ENCODE measurements around the gene BACH2. TPM values are rescaled to one million over a fixed set of nuclear protein-coding genes. Genes with fewer than 3 reads are reported as not detected.

Gene BACH2
- polyA plus RNA-seq, 1 experiment, result 0.10 TPM

GRCh38 chr6:89938014-89938413 lies 358.6 kb downstream of the BACH2 start:
- ChIA-PET POLR2A (no interaction called here), CTCF (interaction anchor here (9.0 kb wide), 1 partner anchor 540 kb away, joined by 169 read pairs; no protein-coding TSS in a partner anchor)
- Histone ChIP-seq H3K27me3 (ENCODE audit: control insufficient read depth, insufficient read depth, low read length) (peaks cover 2% of the 10 kb centered on the region; the same call in 1 of the 2 replicates), H3K4me3 (ENCODE audit: low read depth, low read length) (no peak overlapping the region), H3K36me3 (ENCODE audit: control insufficient read depth, insufficient read depth, low read length) (no peaks in the 10 kb centered on the region)
- no peak for DNase-seq (ENCODE audit: low read depth)
- no peak for TF ChIP-seq CTCF (IDR thresholded peaks at IDR 0.05; ENCODE audit: insufficient read depth, low read depth, low read length)

GRCh38 chr6:89936177-89936576 lies 360.5 kb downstream of the BACH2 start:
- Histone ChIP-seq H3K36me3 (ENCODE audit: control insufficient read depth, insufficient read depth, low read length) (no peaks in the 10 kb centered on the region), H3K4me3 (ENCODE audit: low read depth, low read length) (no peak overlapping the region), H3K27me3 (ENCODE audit: control insufficient read depth, insufficient read depth, low read length) (0 out of 2 replicates have a peak, but pooled peaks cover 1% of the 10 kb centered on the region)
- ChIA-PET POLR2A (no interaction called here), CTCF (no interaction called here)
- DNase-seq (ENCODE audit: low read depth), result no peak
- TF ChIP-seq CTCF (IDR thresholded peaks at IDR 0.05; ENCODE audit: insufficient read depth, low read depth, low read length), result no peak

- CTCF ChIA-PET, result interaction anchor here (1.1 to 1.5 kb wide), 2 partner anchors 10 to 544 kb away, joined by 3 read pairs; no protein-coding TSS in a partner anchor
- DNase-seq (ENCODE audit: low read depth), result no peak
- H3K36me3 ChIP-seq (ENCODE audit: control insufficient read depth, insufficient read depth, low read length), result no peaks in the 10 kb centered on the region
These were observed 361.8 kb downstream of the BACH2 start for GRCh38 chr6:89934685-89935366.

GRCh38 chr6:89932245-89932802 lies 364.3 kb downstream of the BACH2 start:
- ChIA-PET POLR2A (no interaction called here), CTCF (no interaction called here)
- no peak for TF ChIP-seq CTCF (IDR thresholded peaks at IDR 0.05; ENCODE audit: insufficient read depth, low read depth, low read length)
- Histone ChIP-seq H3K36me3 (ENCODE audit: control insufficient read depth, insufficient read depth, low read length) (no peaks in the 10 kb centered on the region), H3K27me3 (ENCODE audit: control insufficient read depth, insufficient read depth, low read length) (no peaks in the 10 kb centered on the region), H3K4me3 (ENCODE audit: low read depth, low read length) (no peak overlapping the region)
- DNase-seq (ENCODE audit: low read depth), result no peak

More at GRCh38 chr6:89934685-89935366, 361.8 kb downstream of the BACH2 start:
- no peak overlapping the region for H3K4me3 ChIP-seq (ENCODE audit: low read depth, low read length)
- POLR2A ChIA-PET, result no interaction called here
- no peak for TF ChIP-seq CTCF (IDR thresholded peaks at IDR 0.05; ENCODE audit: insufficient read depth, low read depth, low read length)
- H3K27me3 ChIP-seq (ENCODE audit: control insufficient read depth, insufficient read depth, low read length), result no peaks in the 10 kb centered on the region

- H3K36me3 ChIP-seq (ENCODE audit: control insufficient read depth, insufficient read depth, low read length), result no peaks in the 10 kb centered on the region
- DNase-seq (ENCODE audit: low read depth), result no peak
- no peak overlapping the region for H3K4me3 ChIP-seq (ENCODE audit: low read depth, low read length)
- H3K27me3 ChIP-seq (ENCODE audit: control insufficient read depth, insufficient read depth, low read length), result no peaks in the 10 kb centered on the region
- ChIA-PET POLR2A (no interaction called here), CTCF (interaction anchor here (0.6 to 1.3 kb wide), 4 partner anchors 9 to 548 kb away, joined by 3 to 8 read pairs (median 4); no protein-coding TSS in a partner anchor)
- no peak for TF ChIP-seq CTCF (IDR thresholded peaks at IDR 0.05; ENCODE audit: insufficient read depth, low read depth, low read length)
These were observed 365.9 kb downstream of the BACH2 start for GRCh38 chr6:89930789-89931188.

Measured in BJ (cell line).